Measurements from ENCODE around the gene EVA1C.

The EVA1C gene

DNA sequence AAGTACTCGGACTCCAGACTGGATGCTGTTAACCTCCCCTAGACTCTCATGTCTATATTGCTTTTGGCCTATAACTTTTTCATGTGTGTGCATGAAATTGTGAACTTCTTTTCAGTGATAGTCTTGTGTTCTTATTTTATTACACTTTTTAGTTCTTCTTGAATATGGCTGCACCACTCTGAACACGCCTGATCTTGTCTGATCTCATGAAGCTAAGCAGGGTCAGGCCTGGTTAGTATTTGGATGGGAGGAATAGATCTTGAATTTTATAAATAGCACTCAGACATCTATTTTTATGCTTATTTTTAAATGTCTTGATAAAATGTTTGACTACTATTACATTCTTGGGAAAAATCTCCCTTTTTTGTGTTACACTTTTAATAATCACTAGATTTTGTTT, 150.4 kb downstream of the EVA1C start:
- no peak for DNase-seq (ENCODE audit: low spot score)

Measured in hepatic stellate cell (primary cell).